ENCODE data around the gene ZNF8. TPM values are rescaled to one million over a fixed set of nuclear protein-coding genes. Genes with fewer than 3 reads are reported as not detected.
"Not testable (repeated sequence)": the region's sequence is repeated elsewhere in the genome, so short reads cannot be mapped to it uniquely, and the experiment has no call there.

Gene ZNF8
- 1.9 TPM for polyA plus RNA-seq (2012; ENCODE audit: insufficient read depth, insufficient read length, low read depth)

- Histone ChIP-seq H3K36me3 (peaks cover 26% of the 10 kb centered on the region), H3K4me3 (ENCODE audit: low read depth, low read length) (peak within 1 kb of the TSS; percentile 92), H3K27me3 (no peaks in the 10 kb centered on the region), H3K9me3 (no peaks in the 10 kb centered on the region), H3K4me1 (no peaks in the 10 kb centered on the region)
- TF ChIP-seq CTCF (IDR thresholded peaks at IDR 0.05; ENCODE audit: low read depth, low read length): no peak
- peak; percentile 99 for DNase-seq
These were observed at the start of gene ZNF8 for GRCh38 chr19:58278541-58279041. Gene ZNF8, plus strand, starts transcription at chr19:58278955. Its CDS starts 127 bp downstream, at chr19:58279082.

- TF ChIP-seq CTCF (IDR thresholded peaks at IDR 0.05; ENCODE audit: low read depth, low read length): peak; percentile 35; the same call in 1 of the 2 replicates
- no peaks in the 10 kb centered on the region for H3K27me3 ChIP-seq
- H3K9me3 ChIP-seq: peaks cover 3% of the 10 kb centered on the region
- H3K36me3 ChIP-seq: peaks cover 46% of the 10 kb centered on the region
- peak overlapping the region; percentile 81 for H3K4me3 ChIP-seq (ENCODE audit: low read depth, low read length)
- DNase-seq: peak; percentile 53
- no peaks in the 10 kb centered on the region for H3K4me1 ChIP-seq
These were observed 49.5 kb upstream of the ZNF8 start for GRCh38 chr19:58229255-58229639.

GRCh38 chr19:58237324-58237723, 41.4 kb upstream of the ZNF8 start:
- Histone ChIP-seq H3K4me3 (ENCODE audit: low read depth, low read length) (no peak overlapping the region), H3K36me3 (peaks cover 88% of the 10 kb centered on the region), H3K9me3 (no peaks in the 10 kb centered on the region), H3K27me3 (no peaks in the 10 kb centered on the region), H3K4me1 (no peaks in the 10 kb centered on the region)
- no peak for TF ChIP-seq CTCF (IDR thresholded peaks at IDR 0.05; ENCODE audit: low read depth, low read length)
- DNase-seq: no peak

- no peaks in the 10 kb centered on the region for H3K4me1 ChIP-seq
- H3K36me3 ChIP-seq: peaks cover 93% of the 10 kb centered on the region
- no peak for DNase-seq
- H3K9me3 ChIP-seq: peaks cover 10% of the 10 kb centered on the region
- no peak for TF ChIP-seq CTCF (IDR thresholded peaks at IDR 0.05; ENCODE audit: low read depth, low read length)
- no peak overlapping the region for H3K4me3 ChIP-seq (ENCODE audit: low read depth, low read length)
- no peaks in the 10 kb centered on the region for H3K27me3 ChIP-seq
These were observed 35.4 kb upstream of the ZNF8 start for GRCh38 chr19:58243351-58243750.

- Histone ChIP-seq H3K4me1 (no peaks in the 10 kb centered on the region), H3K4me3 (ENCODE audit: low read depth, low read length) (no peak overlapping the region), H3K27me3 (no peaks in the 10 kb centered on the region), H3K36me3 (peaks cover 98% of the 10 kb centered on the region), H3K9me3 (peaks cover 21% of the 10 kb centered on the region)
- no peak for TF ChIP-seq CTCF (IDR thresholded peaks at IDR 0.05; ENCODE audit: low read depth, low read length)
- no peak for DNase-seq
These were observed 29.9 kb upstream of the ZNF8 start for GRCh38 chr19:58248886-58249285.

GRCh38 chr19:58252102-58252685, 26.6 kb upstream of the ZNF8 start:
- no peaks in the 10 kb centered on the region for H3K27me3 ChIP-seq
- no peak for DNase-seq
- H3K4me1 ChIP-seq: no peaks in the 10 kb centered on the region
- H3K36me3 ChIP-seq: peaks cover 93% of the 10 kb centered on the region
- no peak overlapping the region for H3K4me3 ChIP-seq (ENCODE audit: low read depth, low read length)
- H3K9me3 ChIP-seq: peaks cover 11% of the 10 kb centered on the region
- TF ChIP-seq CTCF (IDR thresholded peaks at IDR 0.05; ENCODE audit: low read depth, low read length): no peak

- H3K4me1 ChIP-seq; DNase-seq; H3K4me3 ChIP-seq (ENCODE audit: low read depth, low read length); H3K27me3 ChIP-seq: not testable (repeated sequence)
- Histone ChIP-seq H3K36me3 (peaks cover 87% of the 10 kb centered on the region), H3K9me3 (peaks cover 30% of the 10 kb centered on the region)
These were observed 20.5 kb upstream of the ZNF8 start for GRCh38 chr19:58258259-58258658.
